ENCODE data around the gene PLEKHM1.

Gene PLEKHM1

GRCh38 chr17:45391291-45391690 lies 99.2 kb downstream of the PLEKHM1 start:
- TF ChIP-seq CTCF (conservative IDR thresholded peaks at IDR 0.05; ENCODE audit: control insufficient read depth, insufficient read depth, low read depth, low read length): no peak
- no peak for DNase-seq (ENCODE audit: low read depth)
- no peak overlapping the region for H3K4me3 ChIP-seq (ENCODE audit: control insufficient read depth, low read depth, low read length)

GRCh38 chr17:45389354-45389753 lies 101.2 kb downstream of the PLEKHM1 start:
- TF ChIP-seq CTCF (conservative IDR thresholded peaks at IDR 0.05; ENCODE audit: control insufficient read depth, insufficient read depth, low read depth, low read length): no peak
- no peak for DNase-seq (ENCODE audit: low read depth)
- no peak overlapping the region for H3K4me3 ChIP-seq (ENCODE audit: control insufficient read depth, low read depth, low read length)

GRCh38 chr17:45388604-45389325 lies 101.8 kb downstream of the PLEKHM1 start:
- no peak overlapping the region for H3K4me3 ChIP-seq (ENCODE audit: control insufficient read depth, low read depth, low read length)
- TF ChIP-seq CTCF (conservative IDR thresholded peaks at IDR 0.05; ENCODE audit: control insufficient read depth, insufficient read depth, low read depth, low read length): no peak
- DNase-seq (ENCODE audit: low read depth): peak; percentile 71

GRCh38 chr17:45387739-45388138 lies 102.8 kb downstream of the PLEKHM1 start:
- no peak for TF ChIP-seq CTCF (conservative IDR thresholded peaks at IDR 0.05; ENCODE audit: control insufficient read depth, insufficient read depth, low read depth, low read length)

GRCh38 chr17:45386178-45386577 lies 104.3 kb downstream of the PLEKHM1 start:
- no peak overlapping the region for H3K4me3 ChIP-seq (ENCODE audit: control insufficient read depth, low read depth, low read length)
- no peak for TF ChIP-seq CTCF (conservative IDR thresholded peaks at IDR 0.05; ENCODE audit: control insufficient read depth, insufficient read depth, low read depth, low read length)
- DNase-seq (ENCODE audit: low read depth): no peak

More at GRCh38 chr17:45387739-45388138, 102.8 kb downstream of the PLEKHM1 start:
- no peak for DNase-seq (ENCODE audit: low read depth)
- no peak overlapping the region for H3K4me3 ChIP-seq (ENCODE audit: control insufficient read depth, low read depth, low read length)

Measured in fibroblast of mammary gland (primary cell).